HUES48 (cell line): Measurements from ENCODE around the gene ADGRL2.
A peak's percentile ranks its signal among the peaks of the same experiment; 100 is the strongest.
"Not testable (repeated sequence)": the region's sequence is repeated elsewhere in the genome, so short reads cannot be mapped to it uniquely, and the experiment has no call there.

Source experiments
- H3K27ac ChIP-seq: one replicate; pipeline ENCODE4 v1.7.0; 2013; ENCODE audit warnings: low read depth, low read length, inconsistent platforms
- H3K27me3 ChIP-seq: 2 replicates; pipeline ENCODE4 v1.6.1; 2013; ENCODE audit warnings: mild to moderate bottlenecking, low read length; ENCODE audit not compliant: control insufficient read depth, insufficient read depth
- H3K36me3 ChIP-seq: 2 replicates; pipeline ENCODE4 v1.6.1; 2013; ENCODE audit warnings: low read length; ENCODE audit not compliant: control insufficient read depth, insufficient read depth
- H3K4me1 ChIP-seq: 2 replicates; pipeline ENCODE4 v1.6.1; 2013; ENCODE audit warnings: mild to moderate bottlenecking, low read length; ENCODE audit not compliant: control insufficient read depth, insufficient read depth
- H3K4me3 ChIP-seq: 2 replicates; pipeline ENCODE4 v1.5.1; 2013; ENCODE audit warnings: mild to moderate bottlenecking, low read depth, low read length
- H3K9ac ChIP-seq: 2 replicates; pipeline ENCODE4 v1.6.1; 2013; ENCODE audit warnings: mild to moderate bottlenecking, low read depth, low read length, moderate library complexity
- H3K9me3 ChIP-seq: 2 replicates; pipeline ENCODE4 v1.6.1; 2013; ENCODE audit warnings: low read length; ENCODE audit not compliant: control insufficient read depth, insufficient read depth

ADGRL2 gene

DNA sequence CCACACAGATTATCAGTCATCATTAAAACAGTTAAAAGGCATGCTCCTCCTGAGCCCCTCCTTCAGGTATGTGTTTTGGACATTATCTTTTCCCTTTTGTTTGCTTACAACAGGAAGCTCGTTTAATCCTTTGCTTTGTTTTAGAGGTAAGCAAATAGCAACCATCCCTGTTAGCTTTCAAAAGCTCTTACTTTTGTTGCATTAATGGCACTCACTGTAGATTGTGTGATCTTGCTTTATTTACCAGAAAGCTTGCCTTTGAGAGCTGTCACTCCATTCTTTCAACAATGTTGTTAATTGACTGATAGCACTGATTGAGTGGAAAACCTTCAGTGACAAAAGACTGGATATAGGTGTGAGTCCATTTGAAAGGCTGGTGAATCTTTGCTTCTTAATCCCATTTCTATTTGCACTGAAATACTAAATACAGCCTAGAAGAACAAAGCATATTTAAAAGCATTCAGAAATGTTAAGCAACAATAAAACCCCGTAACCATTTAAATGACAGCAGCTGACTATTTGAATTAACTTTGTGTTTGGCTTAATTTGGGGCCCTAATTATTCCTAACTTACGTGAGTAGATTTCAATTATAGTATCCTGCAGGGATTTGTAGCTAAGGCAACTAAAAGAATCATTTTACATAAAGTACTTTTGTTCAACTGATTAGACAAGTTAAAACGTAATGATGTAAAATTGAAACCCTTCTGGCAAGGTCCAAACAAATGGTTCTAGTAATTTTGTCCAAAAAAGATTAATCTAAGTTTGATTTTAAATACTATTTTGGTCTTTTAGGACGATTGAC lies 48.3 kb downstream of the ADGRL2 start:
- Histone ChIP-seq H3K9me3 (no peaks in the 10 kb centered on the region), H3K27ac (peak overlapping the region; percentile 79), H3K36me3 (no peaks in the 10 kb centered on the region; the same call in 1 of the 2 replicates), H3K27me3 (no peaks in the 10 kb centered on the region), H3K4me1 (peaks cover 53% of the 10 kb centered on the region), H3K4me3 (peak overlapping the region; percentile 3; the same call in 1 of the 2 replicates), H3K9ac (no peak overlapping the region)

DNA sequence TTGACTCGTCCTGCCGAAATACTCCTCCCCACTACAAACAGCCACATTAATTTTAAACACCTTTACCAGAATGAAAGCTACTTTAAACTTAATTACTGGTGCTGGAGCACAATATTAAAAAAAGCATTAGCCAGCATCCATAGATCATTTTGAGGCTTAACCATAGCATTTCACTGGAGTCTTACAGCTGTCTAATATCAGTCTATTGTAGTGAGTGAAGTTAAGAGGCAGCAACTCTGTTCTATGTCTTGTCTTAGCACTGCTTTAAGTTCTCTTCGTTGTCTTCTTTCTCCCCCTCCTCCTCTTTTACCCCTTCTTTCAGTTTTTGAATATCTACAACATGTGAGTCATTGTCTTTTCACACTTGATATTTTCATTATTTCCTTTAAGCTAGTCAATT lies 49.3 kb downstream of the ADGRL2 start:
- H3K9me3 ChIP-seq, result no peaks in the 10 kb centered on the region
- H3K36me3 ChIP-seq, result no peaks in the 10 kb centered on the region
- H3K9ac ChIP-seq, result no peak overlapping the region
- H3K27me3 ChIP-seq, result no peaks in the 10 kb centered on the region
- H3K4me1 ChIP-seq, result peaks cover 55% of the 10 kb centered on the region
- H3K4me3 ChIP-seq, result no peak overlapping the region
- peak overlapping the region; percentile 79 for H3K27ac ChIP-seq

DNA sequence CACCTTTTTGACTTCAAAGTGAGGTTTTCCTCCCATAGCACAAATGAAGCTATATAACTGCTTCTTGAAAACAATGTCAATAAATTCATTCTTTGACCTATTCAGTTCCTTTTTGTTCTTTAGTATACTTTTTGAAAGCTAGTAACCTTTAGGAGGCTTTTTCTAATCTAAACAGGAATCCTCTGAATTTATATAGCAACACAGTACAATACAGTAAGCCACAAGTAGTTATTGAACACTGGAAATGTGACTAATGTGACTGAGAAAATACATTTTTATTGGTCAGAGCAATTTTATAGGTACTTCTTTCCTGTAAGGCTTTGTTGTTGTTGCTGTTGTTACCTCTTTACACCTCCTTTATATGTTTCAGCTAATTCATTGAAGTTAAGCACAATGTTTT lies 49.8 kb downstream of the ADGRL2 start:
- Histone ChIP-seq H3K27me3 (no peaks in the 10 kb centered on the region), H3K4me1 (peaks cover 55% of the 10 kb centered on the region), H3K27ac (peak overlapping the region; percentile 79)

GRCh38 chr1:81851217-81851616 lies 50.5 kb downstream of the ADGRL2 start:
- no peak overlapping the region for H3K27ac ChIP-seq
- no peak overlapping the region for H3K9ac ChIP-seq
- H3K27me3 ChIP-seq, result no peaks in the 10 kb centered on the region

More for the DNA sequence above, 49.8 kb downstream of the ADGRL2 start:
- no peaks in the 10 kb centered on the region for H3K36me3 ChIP-seq
- no peak overlapping the region for H3K4me3 ChIP-seq
- no peaks in the 10 kb centered on the region for H3K9me3 ChIP-seq
- H3K9ac ChIP-seq, result no peak overlapping the region

GRCh38 chr1:81852961-81853360 lies 52.2 kb downstream of the ADGRL2 start:
- no peak overlapping the region for H3K9ac ChIP-seq
- H3K4me3 ChIP-seq, result no peak overlapping the region
- H3K27me3 ChIP-seq, result no peaks in the 10 kb centered on the region
- no peak overlapping the region for H3K27ac ChIP-seq
- no peaks in the 10 kb centered on the region for H3K36me3 ChIP-seq
- no peaks in the 10 kb centered on the region for H3K9me3 ChIP-seq
- H3K4me1 ChIP-seq, result peaks cover 32% of the 10 kb centered on the region

More at GRCh38 chr1:81851217-81851616, 50.5 kb downstream of the ADGRL2 start:
- Histone ChIP-seq H3K4me1 (peaks cover 49% of the 10 kb centered on the region), H3K4me3 (no peak overlapping the region), H3K9me3 (no peaks in the 10 kb centered on the region), H3K36me3 (no peaks in the 10 kb centered on the region)

DNA sequence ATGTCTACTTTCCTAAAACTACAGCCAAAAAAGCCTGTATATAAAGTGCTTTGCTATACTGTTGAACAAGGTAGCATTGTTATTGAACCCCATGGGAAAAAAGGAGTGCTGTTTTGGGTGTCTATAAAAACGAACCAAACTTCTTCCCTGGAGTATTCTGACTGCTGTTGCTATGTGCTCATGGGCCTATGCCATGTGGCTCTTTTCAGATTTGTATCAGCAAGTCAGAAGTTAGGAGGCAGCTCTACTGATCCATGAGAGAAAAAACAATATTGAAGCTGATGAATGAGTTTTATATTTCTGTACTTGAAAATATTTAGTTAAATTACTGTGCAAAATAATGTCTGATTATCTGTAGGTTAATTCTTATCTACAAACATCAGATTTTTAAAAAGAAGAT lies 66.5 kb downstream of the ADGRL2 start:
- Histone ChIP-seq H3K27me3 (no peaks in the 10 kb centered on the region), H3K9ac (no peak overlapping the region), H3K4me1 (no peaks in the 10 kb centered on the region), H3K27ac (no peak overlapping the region), H3K36me3 (0 out of 2 replicates have a peak, but pooled peaks cover 1% of the 10 kb centered on the region), H3K9me3 (no peaks in the 10 kb centered on the region), H3K4me3 (no peak overlapping the region)

DNA sequence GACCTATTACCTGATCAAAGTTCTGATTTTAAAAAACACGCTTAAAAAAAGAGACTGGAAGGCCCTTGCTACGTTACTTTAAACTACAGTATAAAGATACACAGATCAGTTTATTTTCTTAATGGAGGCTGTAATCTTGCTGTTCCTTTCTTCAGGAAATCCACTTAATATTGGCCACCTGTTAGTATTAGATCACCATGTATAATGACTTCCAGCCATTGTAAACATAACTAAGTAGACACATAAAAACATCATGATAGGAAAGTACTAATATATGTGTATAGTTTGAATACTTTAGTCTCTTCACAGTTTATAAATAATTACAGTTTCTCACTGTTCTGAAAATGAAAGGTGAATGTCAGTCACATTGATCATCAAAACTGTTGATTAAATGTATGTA lies 68.6 kb downstream of the ADGRL2 start:
- no peak overlapping the region for H3K27ac ChIP-seq
- no peaks in the 10 kb centered on the region for H3K36me3 ChIP-seq
- no peak overlapping the region for H3K9ac ChIP-seq
- H3K4me1 ChIP-seq, result peaks cover 8% of the 10 kb centered on the region; the same call in 1 of the 2 replicates
- H3K4me3 ChIP-seq, result no peak overlapping the region
- H3K27me3 ChIP-seq, result no peaks in the 10 kb centered on the region
- no peaks in the 10 kb centered on the region for H3K9me3 ChIP-seq

DNA sequence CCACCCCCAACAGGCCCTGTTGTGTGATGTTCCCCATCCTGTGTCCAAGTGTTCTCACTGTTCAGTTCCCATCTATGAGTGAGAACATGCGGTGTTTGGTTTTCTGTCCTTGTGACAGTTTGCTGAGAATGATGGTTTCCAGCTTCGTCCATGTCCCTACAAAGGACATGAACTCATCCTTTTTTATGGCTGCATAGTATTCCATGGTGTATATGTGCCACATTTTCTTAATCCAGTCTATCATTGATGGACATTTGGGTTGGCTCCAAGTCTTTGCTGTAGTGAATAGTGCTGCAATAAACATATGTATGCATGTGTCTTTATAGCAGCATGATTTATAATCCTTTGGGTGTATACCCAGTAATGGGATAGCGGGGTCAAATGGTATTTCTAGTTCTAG lies 70.4 kb downstream of the ADGRL2 start:
- H3K27ac ChIP-seq, H3K4me3 ChIP-seq, H3K27me3 ChIP-seq, H3K9me3 ChIP-seq, H3K4me1 ChIP-seq, H3K9ac ChIP-seq, H3K36me3 ChIP-seq: not testable (repeated sequence)

DNA sequence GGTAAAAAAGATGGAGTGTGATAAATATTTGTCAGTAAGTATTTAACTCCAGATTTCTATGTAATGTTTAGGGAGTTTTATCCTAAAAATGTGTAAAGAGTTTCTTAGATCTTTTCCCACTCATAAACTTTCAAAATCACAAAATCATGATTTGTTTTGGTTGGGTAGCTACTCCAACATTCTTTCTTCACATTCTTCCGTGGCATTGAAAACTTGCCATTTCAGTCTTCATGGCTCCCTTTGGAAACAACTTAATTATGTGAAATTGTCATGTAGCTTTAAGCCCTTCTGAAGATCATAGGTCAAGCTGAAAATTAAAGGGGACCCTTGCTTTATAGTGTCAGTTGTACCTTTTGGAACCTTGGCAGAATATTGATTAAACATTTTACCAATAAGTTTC lies 73.2 kb downstream of the ADGRL2 start:
- Histone ChIP-seq H3K27ac (no peak overlapping the region), H3K36me3 (no peaks in the 10 kb centered on the region), H3K9ac (no peak overlapping the region), H3K4me1 (peaks cover 31% of the 10 kb centered on the region), H3K27me3 (no peaks in the 10 kb centered on the region), H3K4me3 (no peak overlapping the region), H3K9me3 (no peaks in the 10 kb centered on the region)

DNA sequence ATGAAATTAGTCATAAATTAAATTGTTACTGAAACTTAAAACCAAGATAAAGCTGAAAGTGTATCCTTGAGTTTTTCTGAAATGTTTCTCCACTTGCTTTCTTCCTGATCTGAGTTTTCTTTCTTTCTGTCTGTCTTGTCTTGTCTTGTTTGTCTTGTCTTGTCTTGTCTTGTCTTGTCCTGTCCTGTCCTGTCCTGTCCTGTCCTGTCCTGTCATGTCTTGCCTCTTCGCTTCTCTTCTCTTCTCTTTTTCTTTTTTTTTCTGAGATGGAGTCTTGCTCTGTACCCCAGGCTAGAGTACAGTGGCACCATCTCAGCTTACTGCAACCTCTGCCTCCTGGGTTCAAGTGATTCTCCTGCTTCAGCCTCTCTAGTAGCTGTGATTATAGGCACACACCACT lies 73.7 kb downstream of the ADGRL2 start:
- H3K4me3 ChIP-seq, result no peak overlapping the region
- no peaks in the 10 kb centered on the region for H3K27me3 ChIP-seq
- H3K9ac ChIP-seq, result no peak overlapping the region
- H3K4me1 ChIP-seq, result peaks cover 35% of the 10 kb centered on the region
- H3K9me3 ChIP-seq, result no peaks in the 10 kb centered on the region
- H3K36me3 ChIP-seq, result no peaks in the 10 kb centered on the region
- no peak overlapping the region for H3K27ac ChIP-seq

DNA sequence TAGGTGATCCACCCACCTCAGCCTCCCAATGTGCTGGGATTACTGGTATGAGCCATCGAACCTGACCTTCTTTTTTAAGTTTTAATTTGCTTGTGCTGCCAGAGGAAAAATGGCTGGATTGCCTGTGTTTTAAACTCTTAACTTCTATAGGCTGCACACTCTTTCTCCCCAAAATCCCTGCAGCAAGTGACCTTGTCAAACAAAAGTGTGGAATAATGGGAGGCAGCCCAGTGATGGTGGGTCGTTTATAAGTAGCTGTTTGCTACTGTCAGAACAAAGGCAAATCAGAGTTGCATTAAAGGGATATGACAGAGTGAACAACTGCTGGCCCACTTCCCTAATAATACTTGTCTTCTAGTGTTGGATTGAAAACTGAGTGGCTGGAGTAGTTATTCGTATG lies 74.2 kb downstream of the ADGRL2 start:
- Histone ChIP-seq H3K36me3 (no peaks in the 10 kb centered on the region), H3K4me3 (no peak overlapping the region), H3K27me3 (no peaks in the 10 kb centered on the region), H3K27ac (no peak overlapping the region), H3K9ac (no peak overlapping the region), H3K4me1 (peaks cover 35% of the 10 kb centered on the region), H3K9me3 (no peaks in the 10 kb centered on the region)
